GM20431 (cell line): ENCODE results near the gene MMP25.
"Not testable (repeated sequence)": the region's sequence is repeated elsewhere in the genome, so short reads cannot be mapped to it uniquely, and the experiment has no call there.

ENCODE experiments used
- in situ Hi-C: fragments of 300-500 bp; cut with MseI, MboI; formaldehyde crosslinking; loops from one replicate; pipeline ENCODE4 v1.15.0; 2020; ENCODE audit warnings: low sequenced_read_pairs; ENCODE audit not compliant: unreplicated experiment

MMP25 gene

DNA sequence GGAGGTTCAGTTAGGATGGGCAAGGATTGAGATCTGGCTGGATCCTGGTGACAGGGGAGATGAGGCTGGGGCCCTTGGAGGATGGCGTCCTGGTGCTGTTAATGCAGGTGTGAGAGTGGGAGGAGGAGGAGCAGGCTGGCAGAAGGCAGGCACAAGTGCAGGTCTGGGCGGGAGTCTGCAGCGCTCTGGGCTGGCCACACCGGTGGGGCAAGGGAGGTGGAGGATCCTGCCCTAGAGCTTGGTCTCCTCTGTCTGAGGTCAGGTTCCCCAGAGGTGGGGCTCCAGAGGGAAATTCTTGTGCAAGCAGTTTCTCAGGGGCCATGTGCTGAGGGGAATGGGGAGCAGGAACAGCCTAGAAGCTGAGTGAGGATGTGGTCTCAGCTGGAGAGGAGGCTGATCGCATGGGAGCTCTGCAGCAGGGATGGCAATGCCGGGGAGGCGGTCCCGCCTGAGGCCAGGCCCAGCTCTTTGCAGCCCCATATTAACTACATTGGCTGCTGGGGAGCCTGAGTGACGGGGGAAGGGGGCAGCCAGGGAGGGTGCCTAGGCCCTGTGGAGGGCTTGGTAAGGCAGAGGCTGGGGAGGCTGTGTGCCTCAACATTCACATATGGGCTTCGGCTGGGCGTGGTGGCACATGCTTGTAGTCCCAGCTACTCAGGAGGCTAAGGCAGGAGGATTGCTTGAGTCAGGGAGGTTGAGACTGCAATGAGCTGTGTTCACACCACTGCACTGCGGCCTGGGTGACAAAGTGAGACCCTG lies 6.4 kb downstream of the MMP25 start:
- in situ Hi-C loops = not testable (repeated sequence)

DNA sequence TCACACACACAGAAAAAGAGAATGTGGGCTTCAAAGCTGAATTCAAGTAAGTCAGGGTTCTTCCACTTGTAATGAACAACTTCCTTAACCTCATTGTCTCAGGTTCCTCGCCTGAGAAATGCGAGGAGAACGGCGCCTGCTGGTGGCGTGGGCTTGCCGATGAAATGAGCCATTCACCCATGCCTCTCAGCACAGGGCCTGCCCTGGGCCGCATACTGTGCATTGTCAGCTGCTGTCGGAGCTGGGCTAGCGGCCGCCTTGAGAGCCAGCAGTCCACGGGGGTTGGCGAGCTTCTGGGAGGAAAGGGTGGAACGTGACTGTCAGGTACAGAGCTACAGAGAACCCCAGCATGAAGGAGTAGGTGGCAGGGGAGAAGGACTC lies 7.0 kb downstream of the MMP25 start:
- in situ Hi-C loops = not testable (repeated sequence)

DNA sequence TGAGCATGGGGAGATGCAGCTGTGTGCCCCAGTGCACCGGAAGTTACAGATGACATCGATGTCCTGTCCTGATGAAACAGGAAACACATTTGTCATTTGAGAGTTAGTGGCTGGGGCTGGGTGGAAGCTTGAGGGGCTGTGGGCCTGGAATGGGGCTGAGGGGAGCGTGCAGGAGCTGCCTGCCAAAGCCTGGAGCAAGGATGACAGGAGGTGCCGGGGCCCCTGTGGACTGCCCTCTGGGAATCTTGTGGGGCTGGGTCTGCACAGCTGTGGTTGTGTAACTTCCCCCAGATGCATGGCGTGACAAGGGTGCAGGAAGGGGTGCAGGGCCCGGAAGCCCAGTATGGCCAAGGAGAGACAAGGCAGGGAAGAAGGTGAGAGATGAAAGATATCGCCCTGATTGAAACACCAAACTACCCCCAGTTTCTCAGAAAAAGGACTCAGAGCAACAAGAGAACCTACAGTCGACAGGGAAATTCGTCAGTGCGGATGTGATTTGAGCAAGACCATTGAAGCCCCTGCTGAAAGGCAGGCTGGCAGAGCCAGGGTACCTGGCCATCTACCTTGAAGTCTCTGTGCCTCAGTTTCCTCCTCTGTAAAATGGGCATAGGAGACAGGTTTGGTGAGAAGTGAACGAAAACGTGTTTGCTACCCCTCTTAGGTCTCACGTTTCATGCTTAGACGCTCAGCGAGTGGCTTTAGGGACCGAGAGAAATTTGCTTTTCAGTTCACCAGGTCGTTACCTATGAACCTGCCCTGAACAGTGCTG lies 8.8 kb downstream of the MMP25 start:
- in situ Hi-C loops = no loop called here

DNA sequence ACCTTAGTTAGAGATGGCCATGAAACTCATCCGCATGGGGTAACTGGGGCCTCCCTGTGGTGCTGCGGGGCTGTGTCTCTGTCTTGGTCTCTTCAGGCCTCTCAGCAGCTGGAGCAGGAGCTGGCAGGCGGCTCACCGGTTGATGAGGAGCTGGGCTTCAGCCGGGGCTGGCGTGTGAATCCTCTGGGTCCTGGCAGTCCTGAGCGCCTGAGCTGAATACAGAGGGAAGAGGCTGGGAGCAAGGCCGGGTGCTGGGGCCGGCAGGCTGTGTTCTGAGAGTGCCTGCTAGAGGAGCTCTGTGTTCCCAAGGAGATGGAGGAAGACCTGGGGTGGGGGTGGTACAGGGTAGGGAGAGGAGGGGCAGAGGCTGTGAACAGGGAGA lies 9.4 kb downstream of the MMP25 start:
- in situ Hi-C loops = not testable (repeated sequence)

DNA sequence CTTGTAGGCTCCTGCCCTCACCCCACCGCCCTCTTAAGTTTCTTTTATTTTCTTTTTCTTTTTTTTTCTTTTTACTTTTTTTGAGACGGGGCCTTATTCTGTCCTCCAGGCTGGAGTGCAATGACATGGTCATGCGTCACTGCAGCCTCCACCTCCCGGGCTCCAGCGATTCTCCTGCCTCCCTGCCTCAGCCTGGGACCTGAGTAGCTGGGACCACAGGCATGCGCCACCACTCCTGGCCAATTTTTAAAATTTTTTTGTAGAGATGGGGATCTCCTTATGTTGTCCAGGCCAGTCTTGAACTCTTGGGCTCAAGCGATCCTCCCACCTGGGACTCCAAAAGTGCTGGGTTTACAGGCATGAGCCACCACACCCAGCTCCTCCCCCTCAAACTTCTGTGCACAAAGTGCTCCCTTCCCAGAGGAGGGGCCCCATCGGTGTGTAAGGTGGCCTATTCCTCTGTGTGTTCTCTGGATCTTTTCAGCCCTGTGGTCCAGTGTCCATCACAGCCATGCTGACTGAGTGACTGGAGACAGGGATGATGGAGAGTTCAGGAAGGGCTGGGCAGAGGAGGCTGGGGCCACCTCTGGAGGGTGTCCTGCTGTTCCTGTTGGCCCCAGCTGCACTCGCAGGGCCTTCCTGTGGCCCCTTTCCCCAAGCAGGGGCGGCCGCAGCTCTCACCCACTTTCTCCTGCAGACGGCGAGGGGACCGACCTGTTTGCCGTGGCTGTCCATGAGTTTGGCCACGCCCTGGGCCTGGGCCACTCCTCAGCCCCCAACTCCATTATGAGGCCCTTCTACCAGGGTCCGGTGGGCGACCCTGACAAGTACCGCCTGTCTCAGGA lies 10.2 kb downstream of the MMP25 start:
- in situ Hi-C loops = no loop called here

DNA sequence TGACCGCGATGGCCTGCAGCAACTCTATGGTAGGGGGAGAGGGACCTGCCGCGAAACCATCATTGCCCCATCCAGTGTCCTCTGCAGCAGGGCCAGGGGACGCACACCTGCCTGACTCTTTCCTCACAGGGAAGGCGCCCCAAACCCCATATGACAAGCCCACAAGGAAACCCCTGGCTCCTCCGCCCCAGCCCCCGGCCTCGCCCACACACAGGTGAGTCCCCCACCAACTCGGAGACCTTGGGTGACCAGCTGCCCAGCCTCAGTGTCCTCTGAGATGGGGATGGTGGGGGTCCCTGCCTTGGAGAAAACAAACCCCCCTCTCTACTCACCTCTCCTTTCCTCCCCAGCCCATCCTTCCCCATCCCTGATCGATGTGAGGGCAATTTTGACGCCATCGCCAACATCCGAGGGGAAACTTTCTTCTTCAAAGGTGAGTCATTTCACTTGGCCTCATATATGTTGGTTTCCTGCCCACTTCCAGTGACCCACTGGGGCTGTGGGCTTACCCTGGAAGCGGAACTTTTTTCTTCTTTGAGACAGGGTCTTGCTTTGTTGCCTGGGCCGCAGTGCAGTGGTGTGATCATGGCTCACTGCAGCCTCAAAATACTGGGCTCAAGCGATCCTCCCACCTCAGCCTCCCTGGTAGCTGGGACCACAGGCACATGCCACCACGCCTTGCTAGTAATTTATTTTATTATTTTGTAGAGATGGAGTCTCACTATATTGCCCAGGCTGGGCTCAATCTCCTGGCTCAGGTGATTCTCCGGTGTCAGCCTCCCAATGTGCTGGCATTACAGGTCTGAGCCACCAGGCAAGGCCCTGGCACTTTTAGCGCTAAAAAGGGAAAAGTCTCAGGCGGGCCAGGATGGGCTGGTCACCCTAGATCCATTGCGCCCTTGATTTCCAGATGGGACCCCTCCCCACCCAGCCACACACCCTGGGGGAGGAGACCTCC lies 11.1 kb downstream of the MMP25 start:
- in situ Hi-C loops = no loop called here

DNA sequence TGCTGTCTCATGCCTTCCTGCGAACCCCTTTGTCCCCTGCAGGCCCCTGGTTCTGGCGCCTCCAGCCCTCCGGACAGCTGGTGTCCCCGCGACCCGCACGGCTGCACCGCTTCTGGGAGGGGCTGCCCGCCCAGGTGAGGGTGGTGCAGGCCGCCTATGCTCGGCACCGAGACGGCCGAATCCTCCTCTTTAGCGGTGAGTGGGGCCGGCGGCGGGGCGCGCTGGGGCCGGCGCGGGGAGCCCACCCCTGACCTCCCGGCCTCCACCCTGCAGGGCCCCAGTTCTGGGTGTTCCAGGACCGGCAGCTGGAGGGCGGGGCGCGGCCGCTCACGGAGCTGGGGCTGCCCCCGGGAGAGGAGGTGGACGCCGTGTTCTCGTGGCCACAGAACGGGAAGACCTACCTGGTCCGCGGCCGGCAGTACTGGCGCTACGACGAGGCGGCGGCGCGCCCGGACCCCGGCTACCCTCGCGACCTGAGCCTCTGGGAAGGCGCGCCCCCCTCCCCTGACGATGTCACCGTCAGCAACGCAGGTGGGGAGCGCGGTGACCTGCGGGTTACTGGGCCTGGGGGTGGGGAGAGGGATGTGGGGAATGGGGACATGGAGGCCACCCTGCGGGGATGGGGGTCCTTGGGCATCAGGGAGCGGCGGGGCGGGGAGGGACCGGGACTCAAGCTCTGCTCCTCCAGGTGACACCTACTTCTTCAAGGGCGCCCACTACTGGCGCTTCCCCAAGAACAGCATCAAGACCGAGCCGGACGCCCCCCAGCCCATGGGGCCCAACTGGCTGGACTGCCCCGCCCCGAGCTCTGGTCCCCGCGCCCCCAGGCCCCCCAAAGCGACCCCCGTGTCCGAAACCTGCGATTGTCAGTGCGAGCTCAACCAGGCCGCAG lies 12.0 kb downstream of the MMP25 start:
- in situ Hi-C loops = no loop called here

DNA sequence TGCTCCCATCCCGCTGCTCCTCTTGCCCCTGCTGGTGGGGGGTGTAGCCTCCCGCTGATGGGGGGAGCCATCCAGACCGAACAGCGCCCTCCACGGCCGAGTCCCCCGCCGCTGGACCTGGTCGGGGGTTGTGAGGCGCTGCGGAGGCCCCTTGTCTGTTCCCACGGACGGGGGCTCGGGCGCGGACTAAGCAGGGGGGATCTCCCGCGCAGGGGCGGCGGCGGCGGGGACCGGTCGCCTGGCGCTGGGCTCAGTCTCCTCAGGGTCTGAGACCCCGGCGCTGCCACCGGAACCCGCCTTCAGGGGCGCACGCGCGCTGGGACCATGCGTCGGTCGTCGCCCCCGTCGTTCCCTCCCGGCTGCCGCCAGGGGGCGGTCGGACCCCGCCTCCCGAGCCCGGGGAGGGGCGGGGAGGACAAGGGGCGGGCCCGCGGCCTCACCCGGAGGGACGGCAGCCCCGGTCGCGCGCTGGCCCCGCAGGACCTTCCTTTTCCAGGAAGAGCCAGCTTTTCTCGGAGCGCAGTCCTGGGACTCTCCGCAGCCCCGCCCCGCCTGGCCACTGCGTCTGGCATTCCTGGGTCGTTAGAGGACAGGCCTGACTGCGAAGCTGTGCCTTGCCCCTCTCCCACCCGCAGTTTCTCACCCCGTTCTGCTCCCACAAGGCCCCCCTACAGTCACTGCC lies 12.8 kb downstream of the MMP25 start:
- in situ Hi-C loops = no loop called here

DNA sequence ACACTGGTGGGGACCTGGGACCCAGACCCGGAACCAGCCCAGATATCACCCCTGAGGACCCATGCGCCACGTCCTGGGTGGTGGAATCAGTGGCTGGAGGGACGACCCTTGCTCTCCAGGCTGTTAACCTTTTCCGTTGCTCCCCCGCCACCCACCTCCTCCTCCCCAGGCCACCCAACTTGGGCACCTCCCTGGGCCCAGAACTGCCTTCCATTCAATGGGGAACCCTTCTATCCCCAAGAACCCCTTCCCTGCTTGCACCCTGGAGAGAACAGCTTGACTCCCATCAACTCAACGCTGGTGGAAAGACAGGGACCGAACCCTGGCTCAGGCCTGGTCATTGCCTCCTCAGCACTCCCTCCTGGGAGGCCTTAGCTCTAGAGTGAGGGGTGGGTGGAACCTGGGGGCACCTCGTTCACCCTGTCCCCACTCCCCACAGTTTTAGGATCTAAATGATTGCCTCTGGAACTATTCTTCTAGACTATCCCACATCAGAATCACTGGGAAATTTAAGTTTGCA lies 13.4 kb downstream of the MMP25 start:
- in situ Hi-C loops = no loop called here

DNA sequence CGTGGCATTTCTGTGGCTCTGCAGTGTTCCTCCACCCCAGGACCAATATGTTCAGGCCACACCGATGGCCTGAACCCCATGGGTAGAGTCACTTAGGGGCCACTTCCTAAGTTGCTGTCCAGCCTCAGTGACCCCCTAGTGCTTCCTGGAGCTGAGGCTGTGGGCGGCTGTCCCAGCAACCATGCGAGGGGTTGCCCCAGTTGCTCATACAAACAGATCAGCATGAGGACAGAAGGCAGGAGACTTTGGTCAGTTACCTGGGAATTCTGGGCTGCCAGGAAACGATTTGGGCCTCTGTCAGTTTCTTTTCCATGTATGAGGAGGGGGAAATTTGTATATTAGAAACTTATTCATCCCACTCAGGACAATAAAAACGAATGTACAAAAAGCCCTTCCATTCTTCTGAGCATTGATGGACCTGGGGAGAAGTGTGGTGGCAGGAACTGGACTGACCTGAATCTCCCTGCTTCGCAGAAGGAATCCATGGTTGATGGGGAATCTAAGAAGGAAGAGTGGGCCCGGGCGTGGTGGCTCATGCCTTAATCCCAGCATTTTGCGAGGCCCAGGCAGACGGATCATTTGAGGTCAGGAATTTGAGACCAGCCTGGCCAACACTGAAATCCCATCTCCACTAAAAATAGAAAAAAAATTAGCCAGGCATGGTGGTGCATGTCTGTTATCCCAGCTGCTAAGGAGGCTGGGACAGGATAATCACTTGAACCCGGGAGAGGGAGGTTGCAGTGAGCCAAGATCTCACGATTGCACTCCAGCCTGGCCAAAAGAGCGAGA lies 14.2 kb downstream of the MMP25 start:
- in situ Hi-C loops = no loop called here

DNA sequence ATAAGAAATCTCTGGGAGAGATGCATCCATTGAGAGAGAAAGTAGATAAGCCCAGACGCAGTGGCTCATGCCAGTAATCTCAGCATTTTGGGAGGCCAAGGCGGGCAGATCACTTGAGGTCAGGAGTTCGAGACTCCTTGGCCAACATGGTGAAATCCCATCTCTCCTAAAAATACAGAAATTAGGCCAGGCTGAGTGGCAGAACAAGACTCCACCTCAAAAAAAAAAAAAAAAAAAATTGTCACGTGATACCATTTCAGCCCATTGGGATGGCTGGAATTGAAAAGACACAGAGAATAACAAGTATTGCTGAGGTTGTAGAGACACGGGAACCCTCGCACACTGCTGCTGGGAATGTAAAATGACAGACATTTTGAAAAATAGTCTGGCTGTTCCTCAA lies 16.2 kb downstream of the MMP25 start:
- in situ Hi-C loops = no loop called here

DNA sequence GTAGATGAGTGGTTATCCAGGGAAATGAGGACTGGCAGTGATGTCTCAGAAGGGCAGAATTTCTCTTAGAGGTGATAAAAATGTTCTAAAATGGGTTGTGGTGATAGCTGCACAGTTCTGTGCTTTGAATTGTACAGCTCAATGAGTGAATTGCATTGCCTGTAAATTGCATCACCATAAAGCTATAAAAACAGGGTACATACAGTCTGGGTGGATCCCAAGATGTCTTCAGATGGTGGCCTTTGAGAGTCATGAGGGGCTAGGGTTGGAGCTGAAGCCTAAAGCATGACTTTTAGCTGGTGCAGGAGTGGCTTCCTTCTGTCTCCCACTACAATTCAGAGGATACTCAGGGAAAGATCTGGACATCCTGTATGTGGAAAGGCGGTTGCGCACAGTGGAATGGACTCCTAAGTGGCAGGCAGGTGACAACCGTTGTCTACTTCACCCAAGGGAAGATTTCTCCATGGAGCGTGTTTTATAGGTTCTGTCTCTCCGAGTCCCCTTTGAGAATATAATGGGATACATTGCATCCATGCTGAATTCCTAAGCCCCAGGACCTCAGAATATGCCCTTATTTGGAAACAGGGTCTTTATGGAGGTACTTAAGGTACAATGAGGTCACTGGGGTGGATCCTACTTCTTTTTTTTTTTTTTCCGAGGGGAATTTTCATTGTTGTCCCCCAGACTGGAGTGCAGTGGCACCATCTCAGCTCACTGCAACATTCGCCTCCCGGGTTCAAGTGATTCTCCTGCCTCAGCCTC lies 17.4 kb downstream of the MMP25 start:
- in situ Hi-C loops = no loop called here

DNA sequence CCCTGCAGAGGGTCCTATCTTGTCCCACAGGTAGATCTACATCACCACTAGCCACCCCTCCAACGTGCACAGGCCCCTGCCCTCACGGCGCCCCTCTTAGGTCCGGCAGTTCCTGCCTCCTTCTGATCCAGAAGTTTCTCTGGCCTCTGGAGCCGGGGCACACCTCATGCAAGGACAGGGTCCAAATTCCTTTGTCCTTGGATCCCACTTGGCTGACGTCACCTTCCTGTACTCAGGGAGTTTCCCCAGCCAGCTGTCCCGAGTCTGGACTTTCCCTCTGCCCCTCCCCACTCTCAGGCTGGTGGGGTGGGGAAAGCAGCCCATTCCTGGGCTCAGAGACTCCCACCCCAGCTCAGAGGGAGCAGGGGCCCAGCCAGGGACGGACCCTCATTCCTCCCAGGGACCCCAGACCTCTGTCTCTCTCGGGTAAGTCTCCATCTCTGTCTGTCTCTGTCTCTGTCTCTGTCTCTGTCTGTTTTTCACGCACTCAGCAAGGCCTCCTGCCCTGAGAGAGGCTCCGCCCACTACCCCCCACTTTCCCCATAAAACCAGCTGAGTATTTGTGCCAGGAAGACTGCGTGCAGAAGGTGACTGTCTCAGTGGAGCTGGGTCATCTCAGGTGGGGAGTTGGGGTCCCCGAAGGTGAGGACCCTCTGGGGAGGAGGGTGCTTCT lies 18.8 kb downstream of the MMP25 start, which contains the start of gene IL32:
TSS of gene IL32 (plus strand) at position 572 of the 673 bp plus-strand sequence. CDS start 172 bp downstream, outside the sequence.
- in situ Hi-C loops = no loop called here

DNA sequence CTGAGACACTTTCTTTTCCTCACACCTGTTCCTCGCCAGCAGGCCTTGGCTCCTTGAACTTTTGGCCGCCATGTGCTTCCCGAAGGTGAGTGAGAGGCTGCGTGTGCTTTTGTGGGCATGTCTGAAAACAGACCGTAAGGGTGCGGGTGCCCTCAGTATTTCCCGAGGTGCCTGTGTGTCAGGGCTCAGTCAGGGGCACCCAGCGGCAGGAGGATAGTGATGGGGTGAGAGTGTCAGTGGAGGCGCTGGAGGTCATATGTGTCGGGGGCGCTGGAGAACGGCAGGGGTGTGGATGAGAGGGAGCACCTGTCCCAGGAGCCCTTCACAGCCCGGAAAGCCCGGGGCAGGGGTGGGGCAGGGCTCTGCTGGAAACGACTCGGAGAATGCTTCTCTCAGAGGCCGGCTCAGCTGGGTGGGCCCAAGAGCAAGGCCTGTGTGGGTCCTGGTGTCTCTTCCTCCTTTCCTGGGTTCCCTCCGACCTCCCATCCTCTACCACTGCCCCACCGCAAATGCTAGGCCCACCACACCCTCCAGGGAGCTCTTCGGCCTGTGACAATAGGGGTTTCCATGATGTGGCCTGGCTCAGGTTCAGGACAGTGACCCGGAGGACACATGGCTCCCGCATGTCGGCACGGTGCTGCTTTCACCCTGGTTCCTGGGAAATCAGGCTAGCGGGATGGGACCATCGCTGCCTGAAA lies 19.5 kb downstream of the MMP25 start:
- in situ Hi-C loops = no loop called here

DNA sequence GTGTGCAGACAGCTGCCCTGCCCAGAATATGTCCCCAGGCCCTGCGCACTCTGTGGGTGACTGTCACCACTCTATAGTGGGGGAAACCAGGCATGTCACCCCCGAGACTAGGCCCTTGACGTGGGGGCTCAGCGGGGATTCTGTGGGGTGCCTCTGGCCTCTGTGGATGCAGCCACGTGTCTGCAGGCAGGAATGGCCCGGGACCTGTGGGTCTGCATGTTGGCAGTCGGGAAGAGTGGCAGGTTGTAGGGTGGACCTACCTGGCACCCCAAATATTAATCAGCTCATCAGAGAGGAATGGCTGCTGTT lies 20.0 kb downstream of the MMP25 start:
- in situ Hi-C loops = no loop called here
